GM19455 (cell line): Measurements from ENCODE around the gene CTDNEP1.

Source experiments
- ATAC-seq: cut with Tn5 transposase; IDR thresholded peaks from one replicate; pipeline ENCODE4 v1.9.1; 2021; ENCODE audit not compliant: unreplicated experiment

The CTDNEP1 gene

GRCh38 chr17:7251661-7252175 is at the start of gene CTDNEP1:
Gene CTDNEP1 (minus strand): TSS chr17:7251734. CDS start chr17:7251296, 438 bp downstream.
- ATAC-seq, result peak; percentile 86

- no peak for ATAC-seq
These were observed 44.8 kb upstream of the CTDNEP1 start for GRCh38 chr17:7296189-7296861.

DNA sequence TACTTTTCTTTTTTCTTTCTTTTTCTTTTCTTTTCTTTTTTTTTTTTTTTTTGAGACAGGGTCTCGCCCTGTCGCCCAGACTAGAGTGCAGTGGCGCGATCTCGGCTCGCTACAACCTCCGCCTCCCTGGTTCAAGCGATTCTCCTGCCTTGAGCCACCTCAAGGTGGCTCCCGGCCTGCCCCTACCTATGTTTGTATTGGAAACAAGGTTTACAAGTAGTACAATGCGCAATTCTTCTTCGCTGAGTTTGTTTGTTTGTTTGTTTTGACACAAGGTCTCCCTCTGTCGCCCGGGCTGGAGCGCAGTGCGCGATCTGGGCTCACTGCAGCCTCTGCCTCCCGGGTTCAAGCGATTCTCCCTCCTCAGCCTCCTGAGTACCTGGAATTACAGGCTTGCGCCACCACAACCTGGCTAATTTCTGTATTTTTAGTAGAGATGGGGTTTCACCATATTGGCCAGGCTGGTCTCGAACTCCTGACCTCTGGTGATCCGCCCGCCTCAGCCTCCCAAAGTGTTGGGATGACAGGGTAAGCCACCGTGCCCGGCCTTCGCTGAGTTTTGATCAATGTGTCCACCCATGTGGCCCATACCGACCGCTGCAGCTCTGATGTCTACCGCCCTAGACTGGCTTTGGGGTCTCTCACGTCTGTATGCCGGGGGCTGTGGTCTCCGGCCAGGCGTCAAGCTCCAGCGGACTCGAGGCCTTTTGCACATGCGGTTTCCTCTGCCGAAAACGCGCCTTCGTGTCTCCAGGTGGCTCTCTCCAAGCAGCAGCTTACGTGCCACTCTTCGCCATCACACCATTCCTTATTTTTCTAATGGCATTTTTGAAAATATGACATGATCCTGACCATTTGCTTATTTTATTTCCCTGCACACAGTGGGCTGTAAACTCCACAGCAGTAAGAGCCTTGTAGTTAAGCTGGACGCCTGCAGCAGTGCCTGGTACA is 44.0 kb upstream of the CTDNEP1 start:
- no peak for ATAC-seq

DNA sequence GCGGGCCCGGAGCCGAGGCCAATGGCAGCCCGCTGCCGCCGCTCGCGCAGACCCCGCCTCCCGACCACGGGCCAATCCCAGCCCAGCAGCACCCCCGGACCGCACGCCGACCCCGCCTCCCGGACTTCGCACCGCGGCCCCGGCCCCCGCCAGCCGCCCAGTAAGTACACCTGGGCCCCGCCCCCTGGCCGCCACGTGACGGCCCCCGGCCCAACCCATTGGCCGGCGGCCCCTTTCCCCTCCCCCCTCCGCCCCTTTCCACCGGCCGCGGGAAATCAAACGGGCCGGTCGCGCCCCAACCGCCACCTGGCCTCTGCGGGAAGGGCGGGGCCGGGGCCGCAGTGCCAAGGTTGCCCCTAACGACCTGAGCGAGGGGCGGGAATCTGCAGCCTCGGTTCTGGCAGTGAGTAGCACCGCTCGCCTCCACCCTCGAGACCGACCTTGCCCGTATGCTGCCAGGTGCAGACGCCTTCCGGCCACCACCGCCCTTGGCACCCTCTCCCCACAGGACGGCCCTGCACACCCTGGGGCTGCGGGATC is 43.1 kb upstream of the CTDNEP1 start, which contains the start of gene YBX2:
YBX2 (minus strand) TSS at position 26 of the 540 bp plus-strand sequence. CDS start 139 bp downstream, outside the sequence.
- no peak for ATAC-seq

DNA sequence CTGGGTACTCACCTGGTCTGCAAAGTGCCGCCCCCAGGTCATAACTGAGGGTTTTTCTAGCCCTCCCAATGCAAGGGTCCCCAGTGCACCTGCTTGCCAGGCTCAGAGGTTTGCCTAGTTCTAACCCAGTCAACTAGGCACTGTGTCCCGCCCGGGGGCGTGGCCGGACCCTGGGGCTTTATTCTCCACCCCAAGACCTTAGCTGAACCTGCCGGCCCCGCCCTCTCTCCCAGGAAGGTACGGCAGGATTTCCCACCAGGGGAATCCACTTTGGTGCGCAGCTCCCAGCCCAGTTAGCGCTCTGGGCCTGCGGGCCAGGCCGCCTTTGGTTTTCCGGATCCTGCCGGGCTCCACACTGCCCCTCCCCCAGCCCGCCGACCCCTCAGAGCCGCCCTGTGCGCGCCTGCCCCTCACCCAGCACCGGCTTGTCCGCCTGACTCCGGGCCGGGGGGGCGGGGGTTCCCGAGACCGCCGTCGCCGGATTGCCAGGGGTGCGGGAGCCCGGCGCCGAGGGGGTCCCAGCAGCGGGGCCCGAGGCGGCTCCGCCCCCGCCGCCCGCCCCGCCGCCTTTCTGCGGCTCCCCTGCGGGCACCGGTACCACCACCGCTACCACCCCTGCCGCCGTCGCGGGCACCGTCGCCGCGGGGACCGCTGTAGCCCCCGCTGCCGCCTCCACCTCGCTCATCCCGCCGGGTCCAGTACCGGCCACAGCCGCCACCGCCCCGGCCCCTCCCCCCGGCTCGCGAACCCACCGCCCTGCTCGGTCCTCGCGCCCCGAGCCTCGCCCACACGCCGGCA is 42.5 kb upstream of the CTDNEP1 start:
- ATAC-seq, result no peak

GRCh38 chr17:7293159-7293558 is 41.6 kb upstream of the CTDNEP1 start:
- no peak for ATAC-seq

DNA sequence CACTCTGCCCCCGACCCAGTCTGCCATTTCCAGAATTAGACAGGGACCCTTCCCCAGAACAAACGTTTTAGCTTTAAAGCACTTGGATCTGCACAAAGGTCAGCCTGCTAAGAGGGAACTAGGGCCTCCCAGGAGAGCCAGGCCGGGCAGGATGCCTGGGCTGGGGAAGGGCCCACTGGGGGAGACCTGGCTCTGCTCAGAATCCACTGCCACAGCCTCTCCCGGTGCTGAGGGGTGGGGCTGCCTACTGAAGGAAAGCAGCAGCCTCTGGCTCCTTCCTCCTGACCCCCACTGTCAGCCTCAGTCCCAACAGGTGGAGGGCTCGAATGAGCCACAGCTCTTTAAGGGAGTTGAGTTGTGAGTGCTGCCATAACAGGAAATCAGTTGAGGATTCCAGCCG is 41.2 kb upstream of the CTDNEP1 start:
- ATAC-seq, result no peak

DNA sequence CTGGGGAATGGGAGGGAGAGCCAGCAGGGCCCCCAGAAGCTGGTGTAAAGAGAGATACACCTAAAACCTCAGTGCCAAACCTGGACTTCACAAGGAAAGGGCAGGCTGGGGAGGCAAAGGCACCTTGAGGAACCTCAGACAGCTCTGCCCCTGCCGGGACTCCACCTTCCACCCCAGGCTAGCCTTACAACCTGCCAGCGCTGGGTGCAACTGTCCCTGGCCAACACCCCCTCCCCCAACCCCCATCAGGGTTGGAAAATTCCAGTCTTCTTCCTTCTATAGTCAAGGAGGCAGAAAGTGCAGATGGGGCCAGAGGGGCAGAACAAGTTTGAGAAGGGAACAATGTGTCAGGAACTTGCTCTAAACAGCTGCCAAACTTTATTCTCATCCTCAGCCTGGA is 40.7 kb upstream of the CTDNEP1 start:
- ATAC-seq, result no peak

- ATAC-seq, result no peak
These were observed 39.2 kb upstream of the CTDNEP1 start for GRCh38 chr17:7290685-7291084.

DNA sequence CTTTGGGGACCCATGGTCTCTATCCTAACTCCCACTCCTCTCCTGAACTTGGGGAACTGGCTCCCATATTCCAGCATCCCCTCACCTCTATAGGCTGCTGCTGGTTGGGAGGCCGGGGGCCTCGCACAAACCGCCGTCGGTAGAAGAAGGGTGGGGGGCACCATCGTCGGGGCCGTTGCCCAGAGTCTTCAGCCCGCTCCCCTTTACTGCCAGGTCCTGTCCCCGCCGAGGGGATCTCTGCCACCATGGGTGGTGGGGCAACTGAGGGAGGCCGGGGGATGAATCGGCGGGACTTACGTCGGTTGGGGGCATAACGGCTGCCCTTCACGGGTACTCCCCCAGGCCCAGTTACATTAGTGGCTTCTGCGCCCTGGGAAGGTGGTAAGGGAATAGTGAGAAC is 38.6 kb upstream of the CTDNEP1 start:
- no peak for ATAC-seq

GRCh38 chr17:7289256-7290032 is 37.9 kb upstream of the CTDNEP1 start:
- ATAC-seq, result no peak

DNA sequence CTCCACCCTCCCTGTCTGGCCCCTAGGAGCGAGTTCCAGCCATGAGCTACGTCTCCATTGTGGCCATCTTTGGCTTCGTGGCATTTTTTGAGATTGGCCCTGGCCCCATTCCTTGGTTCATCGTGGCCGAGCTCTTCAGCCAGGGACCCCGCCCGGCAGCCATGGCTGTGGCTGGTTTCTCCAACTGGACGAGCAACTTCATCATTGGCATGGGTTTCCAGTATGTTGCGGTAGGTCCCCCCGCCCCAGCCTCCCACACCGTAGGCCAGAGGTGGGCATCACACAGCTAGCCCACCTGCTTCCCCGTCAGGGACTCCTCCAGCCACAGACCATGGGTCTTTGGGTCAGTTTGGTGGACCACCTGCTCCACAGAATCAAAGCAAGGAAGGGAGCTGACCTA is 34.1 kb upstream of the CTDNEP1 start:
- ATAC-seq, result no peak

DNA sequence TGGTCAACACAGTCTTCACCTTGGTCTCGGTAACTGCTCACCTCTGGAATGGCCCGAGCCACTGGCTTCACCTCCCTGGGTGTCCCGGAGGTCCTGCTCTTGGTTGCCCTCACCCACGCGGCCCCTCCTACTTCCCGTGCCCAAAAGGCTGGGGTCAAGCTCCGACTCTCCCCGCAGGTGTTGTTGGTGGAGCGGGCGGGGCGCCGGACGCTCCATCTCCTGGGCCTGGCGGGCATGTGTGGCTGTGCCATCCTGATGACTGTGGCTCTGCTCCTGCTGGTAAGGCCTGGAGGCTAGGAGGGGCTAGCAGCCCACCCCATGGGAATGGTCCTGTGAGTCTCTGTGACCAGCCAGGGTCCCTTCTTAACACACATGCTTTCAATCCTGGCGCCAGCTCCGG is 33.4 kb upstream of the CTDNEP1 start:
- ATAC-seq, result no peak

DNA sequence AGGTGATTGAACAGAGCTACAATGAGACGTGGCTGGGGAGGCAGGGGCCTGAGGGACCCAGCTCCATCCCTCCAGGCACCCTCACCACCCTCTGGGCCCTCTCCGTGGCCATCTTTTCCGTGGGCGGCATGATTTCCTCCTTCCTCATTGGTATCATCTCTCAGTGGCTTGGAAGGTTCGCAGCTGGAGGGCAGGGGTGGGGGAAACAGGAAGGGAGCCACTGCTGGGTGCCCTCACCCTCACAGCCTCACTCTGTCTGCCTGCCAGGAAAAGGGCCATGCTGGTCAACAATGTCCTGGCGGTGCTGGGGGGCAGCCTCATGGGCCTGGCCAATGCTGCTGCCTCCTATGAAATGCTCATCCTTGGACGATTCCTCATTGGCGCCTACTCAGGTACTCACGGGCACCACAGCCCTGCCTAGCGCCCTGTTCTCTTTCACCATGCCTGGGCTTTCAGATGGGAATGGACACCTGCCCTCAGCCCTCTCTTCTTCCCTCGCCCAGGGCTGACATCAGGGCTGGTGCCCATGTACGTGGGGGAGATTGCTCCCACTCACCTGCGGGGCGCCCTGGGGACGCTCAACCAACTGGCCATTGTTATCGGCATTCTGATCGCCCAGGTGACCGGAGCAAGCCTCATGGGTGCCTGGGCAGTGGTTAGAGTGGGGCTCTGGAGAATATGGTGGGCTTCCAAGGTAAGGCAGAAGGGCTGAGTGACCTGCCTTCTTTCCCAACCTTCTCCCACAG is 32.1 kb upstream of the CTDNEP1 start:
- no peak for ATAC-seq

DNA sequence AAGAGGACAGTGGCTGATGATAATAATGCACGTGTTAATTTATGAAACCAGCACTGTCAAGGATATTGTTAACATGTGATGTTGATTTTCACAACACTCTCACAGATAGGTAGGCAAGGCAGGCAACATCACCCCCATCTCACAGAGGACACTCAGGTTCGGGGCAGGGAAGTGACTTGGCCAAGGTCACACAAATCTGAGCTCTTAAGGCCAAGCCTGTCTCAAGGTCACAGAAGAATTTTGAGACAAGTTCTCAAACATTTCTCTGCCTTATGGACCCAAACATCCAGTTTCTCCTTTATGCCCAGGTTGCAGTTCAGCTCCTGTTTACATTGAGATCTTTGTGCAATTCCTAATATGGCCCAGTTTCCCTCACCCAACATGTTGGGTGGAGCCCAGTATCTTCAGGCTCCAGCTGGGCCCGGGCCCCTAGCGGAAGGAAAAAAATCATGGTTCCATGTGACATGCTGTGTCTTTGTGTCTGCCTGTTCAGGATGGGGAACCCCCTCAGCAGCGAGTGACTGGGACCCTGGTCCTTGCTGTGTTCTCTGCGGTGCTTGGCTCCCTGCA is 31.3 kb upstream of the CTDNEP1 start:
- ATAC-seq, result no peak

DNA sequence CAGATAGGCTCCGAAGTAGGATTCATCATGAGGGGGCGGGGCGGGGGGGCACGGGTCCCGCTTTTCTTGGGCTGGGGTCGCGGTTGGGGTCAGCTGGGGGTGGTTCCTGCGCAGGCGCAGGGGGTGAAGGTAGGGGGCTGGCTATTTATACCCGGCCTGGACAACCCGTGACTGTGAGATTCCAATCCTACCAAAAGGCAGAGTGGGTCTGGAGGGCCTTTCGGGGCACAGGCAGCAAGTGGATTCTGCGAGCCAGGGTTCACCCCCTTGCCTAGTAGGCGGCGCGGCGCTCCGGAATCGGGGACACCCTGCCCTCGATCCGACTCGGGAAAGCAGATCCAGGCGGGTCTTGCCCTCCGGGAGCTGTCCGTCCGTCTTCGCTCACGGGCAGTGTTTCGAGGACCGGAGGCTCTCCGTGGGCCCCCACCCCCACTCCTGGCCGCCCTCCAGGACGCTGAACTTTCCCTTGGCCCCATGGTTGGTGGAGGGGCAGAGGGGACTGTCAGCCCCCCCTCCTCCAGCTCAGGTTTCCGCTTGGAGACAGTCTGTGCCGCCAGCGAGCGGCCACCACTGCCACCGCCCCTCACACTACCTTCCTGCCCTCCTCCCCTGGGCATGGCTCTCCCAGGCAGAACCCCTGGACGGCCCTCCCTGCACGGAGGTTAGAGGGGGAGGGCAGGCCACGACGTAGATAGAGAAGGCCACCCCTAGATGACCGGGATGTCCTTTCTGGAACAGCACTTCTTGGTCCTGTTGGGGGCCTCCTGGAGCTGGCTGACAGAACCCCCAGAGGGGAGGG is 30.6 kb upstream of the CTDNEP1 start:
- ATAC-seq, result no peak

- ATAC-seq, result no peak
These were observed 29.8 kb upstream of the CTDNEP1 start, which contains the start of gene SLC2A4 for GRCh38 chr17:7281074-7281952. Gene SLC2A4 (plus strand): TSS chr17:7281718. CDS start chr17:7281935, 217 bp downstream.
